ENCODE measurements around the gene GINS3.

- no peak for TF ChIP-seq CTCF (IDR thresholded peaks at IDR 0.05; ENCODE audit: poor library complexity)
- TF ChIP-seq EZH2phosphoT487 (IDR thresholded peaks at IDR 0.05; ENCODE audit: low read depth, severe bottlenecking, unreplicated experiment): no peak
- no peak for TF ChIP-seq EZH2 (IDR thresholded peaks at IDR 0.05; ENCODE audit: borderline replicate concordance)
Observed at GRCh38 chr16:58454178-58454577, 61.9 kb downstream of the GINS3 start.
